CD4-positive, alpha-beta memory T cell (primary cell): Measurements from ENCODE around the gene MBNL1. TPM values are rescaled to one million over a fixed set of nuclear protein-coding genes. Genes with fewer than 3 reads are reported as not detected.

Experiments used
- CTCF ChIA-PET: fragments of 350-600 bp; sonication (Branson Sonifier 250); formaldehyde crosslinking; loops from one replicate; lab custom pipeline; 2021; ENCODE audit warnings: inconsistent platforms; ENCODE audit not compliant: partially characterized antibody; lab: Charles Lee
- POLR2A ChIA-PET: fragments of 350-600 bp; sonication (Branson Sonifier 250); formaldehyde crosslinking; loops from one replicate; lab custom pipeline; 2021; ENCODE audit not compliant: partially characterized antibody; lab: Charles Lee
- DNase-seq, 5 donors: peaks; one replicate each; pipeline versions ENCODE4 v3.0.0 to v3.0.0-alpha.2; 2020 to 2022; ENCODE audit warnings: mixed read lengths in 1 of 5
- H3K27ac ChIP-seq: one replicate; pipeline ENCODE4 v1.7.0; 2013; ENCODE audit warnings: low read depth, low read length
- H3K27me3 ChIP-seq: 2 replicates; pipeline ENCODE4 v1.7.0; 2013; ENCODE audit warnings: mild to moderate bottlenecking, low read length, moderate library complexity; ENCODE audit not compliant: insufficient read depth
- H3K36me3 ChIP-seq: 2 replicates; pipeline ENCODE4 v1.7.0; 2013; ENCODE audit warnings: mild to moderate bottlenecking, low read length, moderate library complexity; ENCODE audit not compliant: insufficient read depth
- H3K4me1 ChIP-seq: 2 replicates; pipeline ENCODE4 v1.7.0; 2013; ENCODE audit warnings: mild to moderate bottlenecking, low read length, moderate library complexity; ENCODE audit not compliant: insufficient read depth
- H3K4me3 ChIP-seq, 2 donors: one replicate each; pipeline ENCODE4 v1.7.0; 2013; ENCODE audit warnings: low read length in 2 of 2, mild to moderate bottlenecking in 1 of 2
- H3K9me3 ChIP-seq, 2 donors: one replicate each; pipeline ENCODE4 v1.7.0; 2013; ENCODE audit warnings: low read length in 2 of 2, control low read depth in 1 of 2; ENCODE audit not compliant: control insufficient read depth in 1 of 2
- H3K27ac Mint-ChIP-seq, 7 donors: one replicate each; pipeline ENCODE4 v1.8.0; 2020 to 2021; ENCODE audit warnings: mixed read lengths in 7 of 7, mild to moderate bottlenecking in 6 of 7, inconsistent platforms in 3 of 7, moderate library complexity in 3 of 7
- H3K27me3 Mint-ChIP-seq, 2 donors: one replicate each; pipeline ENCODE4 v1.8.0; 2020 to 2021; ENCODE audit warnings: mixed read lengths in 2 of 2
- H3K36me3 Mint-ChIP-seq, 2 donors: one replicate each; pipeline ENCODE4 v1.8.0; 2020 to 2021; ENCODE audit warnings: mixed read lengths in 2 of 2, inconsistent platforms in 1 of 2, mild to moderate bottlenecking in 1 of 2
- H3K4me1 Mint-ChIP-seq, 4 donors: one replicate each; pipeline ENCODE4 v1.8.0; 2020 to 2021; ENCODE audit warnings: mixed read lengths in 4 of 4, mild to moderate bottlenecking in 1 of 4
- H3K4me3 Mint-ChIP-seq, 8 donors: one replicate each; pipeline ENCODE4 v1.8.0; 2020 to 2021; ENCODE audit warnings: mixed read lengths in 8 of 8, mild to moderate bottlenecking in 7 of 8, moderate library complexity in 6 of 8, inconsistent platforms in 3 of 8
- H3K9me3 Mint-ChIP-seq, 8 donors: one replicate each; pipeline ENCODE4 v1.8.0; 2020 to 2021; ENCODE audit warnings: mixed read lengths in 8 of 8, mild to moderate bottlenecking in 5 of 8, inconsistent platforms in 3 of 8, moderate library complexity in 1 of 8
- intact Hi-C: fragments of 100-400 bp; cut with micrococcal nuclease; formaldehyde crosslinking; loops from one replicate; pipeline ENCODE4 v1.15.1; 2023
- polyA plus RNA-seq, 2 donors: library from polyadenylated mRNA; unstranded; fragments of 300-500 nt; fragmentation: Illumina TruSeq; gene quantifications; one replicate each; pipeline ENCODE4 v1.2.3, GENCODE V29; 2021
- total RNA-seq, 2 experiments: library from RNA; stranded (reverse); gene quantifications; one replicate each; pipeline ENCODE4 v1.2.3, GENCODE V29; 2021

The MBNL1 gene
- total and polyA plus RNA-seq, 4 experiments from 2014 or later: 289 to 430 (median 361) TPM

GRCh38 chr3:152245498-152246170, 23.1 kb upstream of the MBNL1 start:
- Histone ChIP-seq H3K27ac (peak overlapping the region; percentile 65), H3K27me3 (no peaks in the 10 kb centered on the region), H3K4me1 (peaks cover 43% of the 10 kb centered on the region), H3K4me3 (peak overlapping the region; percentile 50 to 56), H3K9me3 (no peaks in the 10 kb centered on the region), H3K36me3 (no peaks in the 10 kb centered on the region)
- no peak for DNase-seq
- ChIA-PET CTCF (interaction anchor here (1.3 to 5.5 kb wide), 7 partner anchors 8 to 62 kb away, joined by 4 to 49 read pairs (median 7); partner anchors contain the start of gene MBNL1), POLR2A (interaction anchor here (0.8 to 12.0 kb wide), 13 partner anchors 11 to 202 kb away, joined by 3 to 414 read pairs (median 38); partner anchors contain the start of gene MBNL1)
- peak overlapping the region; percentile 61 to 94 (median 87) for H3K27ac Mint-ChIP-seq
- H3K27me3 Mint-ChIP-seq: no peaks in the 10 kb centered on the region
- intact Hi-C loops: no loop called here
- no peaks in the 10 kb centered on the region for H3K9me3 Mint-ChIP-seq
- peaks cover 24 to 60% (median 29%) of the 10 kb centered on the region in 4 donors for H3K4me1 Mint-ChIP-seq
- peak overlapping the region; percentile 88 to 99 (median 92) for H3K4me3 Mint-ChIP-seq
- peaks cover 4 to 12% of the 10 kb centered on the region in 2 donors for H3K36me3 Mint-ChIP-seq

- intact Hi-C loops: no loop called here
- Histone ChIP-seq H3K27me3 (no peaks in the 10 kb centered on the region), H3K9me3 (no peaks in the 10 kb centered on the region), H3K36me3 (no peaks in the 10 kb centered on the region), H3K4me1 (peaks cover 74% of the 10 kb centered on the region), H3K4me3 (no peak overlapping the region), H3K27ac (peak overlapping the region; percentile 2)
- H3K36me3 Mint-ChIP-seq: peaks cover 11 to 16% of the 10 kb centered on the region in 2 donors
- H3K4me1 Mint-ChIP-seq: peaks cover 54 to 65% (median 60%) of the 10 kb centered on the region in 4 donors
- peak overlapping the region; percentile 72 to 95 (median 84) for H3K27ac Mint-ChIP-seq
- no peaks in the 10 kb centered on the region for H3K9me3 Mint-ChIP-seq
- no peak for DNase-seq
- no peaks in the 10 kb centered on the region for H3K27me3 Mint-ChIP-seq
- CTCF ChIA-PET: interaction anchor here (1.1 kb wide), 1 partner anchor 17 kb away, joined by 4 read pairs; the partner anchor contains the start of gene MBNL1
- POLR2A ChIA-PET: interaction anchor here (9.3 to 11.0 kb wide), 3 partner anchors 8 to 51 kb away, joined by 189 to 306 read pairs (median 270); partner anchors contain the start of gene MBNL1
- H3K4me3 Mint-ChIP-seq: peak overlapping the region in 5 of 8 donors; percentile 10 to 65 (median 59)
Observed at GRCh38 chr3:152251916-152252315, 16.8 kb upstream of the MBNL1 start.

- POLR2A ChIA-PET: interaction anchor here (0.7 to 11.0 kb wide), 5 partner anchors 9 to 62 kb away, joined by 3 to 306 read pairs (median 189); partner anchors contain the start of gene MBNL1
- H3K27ac Mint-ChIP-seq: peak overlapping the region; percentile 80 to 95 (median 90)
- peaks cover 61 to 73% (median 69%) of the 10 kb centered on the region in 4 donors for H3K4me1 Mint-ChIP-seq
- H3K27me3 Mint-ChIP-seq: no peaks in the 10 kb centered on the region
- Histone ChIP-seq H3K9me3 (no peaks in the 10 kb centered on the region), H3K4me1 (peaks cover 74% of the 10 kb centered on the region), H3K36me3 (no peaks in the 10 kb centered on the region), H3K4me3 (no peak overlapping the region), H3K27ac (peak overlapping the region; percentile 14), H3K27me3 (no peaks in the 10 kb centered on the region)
- H3K4me3 Mint-ChIP-seq: peak overlapping the region in 7 of 8 donors; percentile 43 to 73 (median 62)
- intact Hi-C loops: no loop called here
- CTCF ChIA-PET: interaction anchor here (1.1 kb wide), 2 partner anchors 16 to 1166 kb away, joined by 3 to 4 read pairs; partner anchors contain the start of gene MBNL1
- peaks cover 13 to 16% of the 10 kb centered on the region in 2 donors for H3K36me3 Mint-ChIP-seq
- no peaks in the 10 kb centered on the region for H3K9me3 Mint-ChIP-seq
- no peak for DNase-seq
Observed at GRCh38 chr3:152252755-152253154, 16.0 kb upstream of the MBNL1 start.

GRCh38 chr3:152253514-152253913, 15.2 kb upstream of the MBNL1 start:
- Histone ChIP-seq H3K27me3 (no peaks in the 10 kb centered on the region), H3K9me3 (no peaks in the 10 kb centered on the region), H3K4me3 (no peak overlapping the region), H3K4me1 (peaks cover 77% of the 10 kb centered on the region), H3K27ac (peak overlapping the region; percentile 14), H3K36me3 (no peaks in the 10 kb centered on the region)
- Mint-ChIP-seq H3K4me1 (peaks cover 64 to 74% (median 70%) of the 10 kb centered on the region in 4 donors), H3K27ac (peak overlapping the region; percentile 80 to 95 (median 90)), H3K36me3 (peaks cover 15 to 16% of the 10 kb centered on the region in 2 donors), H3K27me3 (no peaks in the 10 kb centered on the region), H3K9me3 (no peaks in the 10 kb centered on the region), H3K4me3 (peak overlapping the region; percentile 5 to 73 (median 55))
- ChIA-PET CTCF (interaction anchor here (1.0 to 1.6 kb wide), 3 partner anchors 9 to 1167 kb away, joined by 3 to 7 read pairs (median 3); no protein-coding TSS in a partner anchor), POLR2A (interaction anchor here (1.0 to 11.0 kb wide), 4 partner anchors 9 to 63 kb away, joined by 4 to 306 read pairs (median 230); partner anchors contain the start of gene MBNL1)
- DNase-seq: no peak
- intact Hi-C loops: no loop called here

GRCh38 chr3:152254041-152254440, 14.7 kb upstream of the MBNL1 start:
- Histone ChIP-seq H3K4me3 (no peak overlapping the region), H3K27ac (peak overlapping the region; percentile 14), H3K9me3 (no peaks in the 10 kb centered on the region), H3K36me3 (no peaks in the 10 kb centered on the region), H3K27me3 (no peaks in the 10 kb centered on the region), H3K4me1 (peaks cover 82% of the 10 kb centered on the region)
- POLR2A ChIA-PET: interaction anchor here (0.6 to 11.0 kb wide), 7 partner anchors 10 to 63 kb away, joined by 3 to 306 read pairs (median 14); partner anchors contain the start of gene MBNL1
- H3K9me3 Mint-ChIP-seq: no peaks in the 10 kb centered on the region
- H3K27me3 Mint-ChIP-seq: no peaks in the 10 kb centered on the region
- peak overlapping the region; percentile 12 to 80 (median 66) for H3K4me3 Mint-ChIP-seq
- peaks cover 15 to 16% of the 10 kb centered on the region in 2 donors for H3K36me3 Mint-ChIP-seq
- CTCF ChIA-PET: interaction anchor here (1.0 to 1.6 kb wide), 4 partner anchors 9 to 70 kb away, joined by 3 to 7 read pairs (median 4); no protein-coding TSS in a partner anchor
- H3K4me1 Mint-ChIP-seq: peaks cover 69 to 79% (median 75%) of the 10 kb centered on the region in 4 donors
- DNase-seq: no peak
- intact Hi-C loops: loop anchor here (2.0 kb wide), 1 partner anchor 15 kb away; the partner anchor contains the start of gene MBNL1
- peak overlapping the region; percentile 80 to 95 (median 90) for H3K27ac Mint-ChIP-seq

- peak overlapping the region; percentile 62 to 83 (median 79) for H3K4me3 Mint-ChIP-seq
- H3K36me3 Mint-ChIP-seq: peaks cover 17 to 21% of the 10 kb centered on the region in 2 donors
- ChIA-PET CTCF (interaction anchor here (1.0 to 5.0 kb wide), 9 partner anchors 11 to 72 kb away, joined by 3 to 49 read pairs (median 4); partner anchors contain the start of gene MBNL1), POLR2A (interaction anchor here (0.7 to 11.0 kb wide), 10 partner anchors 11 to 71 kb away, joined by 3 to 306 read pairs (median 4); partner anchors contain the start of gene MBNL1)
- Histone ChIP-seq H3K27me3 (no peaks in the 10 kb centered on the region), H3K4me3 (no peak overlapping the region), H3K4me1 (peaks cover 94% of the 10 kb centered on the region), H3K36me3 (no peaks in the 10 kb centered on the region), H3K9me3 (no peaks in the 10 kb centered on the region), H3K27ac (peak overlapping the region; percentile 75)
- intact Hi-C loops: loop anchor here (2.0 kb wide), 1 partner anchor 14 kb away; the partner anchor contains the start of gene MBNL1
- peak overlapping the region; percentile 85 to 95 (median 92) for H3K27ac Mint-ChIP-seq
- no peaks in the 10 kb centered on the region for H3K9me3 Mint-ChIP-seq
- DNase-seq: peak in 2 of 5 donors; percentile 24 to 34
- H3K27me3 Mint-ChIP-seq: no peaks in the 10 kb centered on the region
- peaks cover 78 to 92% (median 86%) of the 10 kb centered on the region in 4 donors for H3K4me1 Mint-ChIP-seq
Observed at GRCh38 chr3:152255290-152255689, 13.4 kb upstream of the MBNL1 start.
